Measurements from ENCODE around the gene EIPR1. TPM values are rescaled to one million over a fixed set of nuclear protein-coding genes. Genes with fewer than 3 reads are reported as not detected.

Gene EIPR1
- total RNA-seq, 1 experiment from 2014 or later, result 27.8 TPM

DNA sequence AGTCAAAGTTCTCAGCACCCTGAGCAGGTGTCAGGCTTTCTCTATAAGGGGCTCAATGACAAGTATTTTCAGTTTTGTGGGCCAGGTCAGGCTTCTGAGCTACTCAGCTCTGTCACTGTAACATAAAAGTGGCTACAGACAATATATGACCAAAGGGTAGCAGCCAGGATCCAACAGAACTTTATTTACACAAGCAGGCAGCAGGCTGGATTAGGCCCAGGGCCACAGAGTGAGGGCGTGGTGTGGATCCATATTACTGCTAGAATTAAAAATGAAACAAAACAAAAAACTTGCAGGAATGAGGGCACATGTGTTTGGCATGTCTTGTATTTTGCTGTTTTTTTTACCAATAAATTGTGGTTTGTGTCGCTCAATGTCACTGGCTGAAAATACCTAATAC is 143.7 kb downstream of the EIPR1 start:
- no peak overlapping the region for H2AK5ac ChIP-seq (ENCODE audit: insufficient read length, low read length)
- H3K9me3 Mint-ChIP-seq, result peaks cover 23 to 26% of the 10 kb centered on the region in 2 experiments
- H3K79me1 ChIP-seq (ENCODE audit: insufficient read depth, low read depth, low read length, poor library complexity, severe bottlenecking), result no peaks in the 10 kb centered on the region
- H3K36me3 Mint-ChIP-seq (ENCODE audit: insufficient read depth in 1 of 3, low read depth in 3 of 3), result peaks cover 8 to 24% (median 11%) of the 10 kb centered on the region in 3 experiments; a peak in 6 of 7 replicates
- no peak for TF ChIP-seq CTCF (conservative IDR thresholded peaks at IDR 0.05)
- H3K9me3 ChIP-seq (ENCODE audit: control insufficient read depth, low read depth, low read length), result peaks cover 15% of the 10 kb centered on the region
- no peak overlapping the region for H2BK5ac ChIP-seq (ENCODE audit: insufficient read length, low read length)
- H4K5ac ChIP-seq (ENCODE audit: insufficient read length, low read depth, low read length), result no peak overlapping the region
- H3K18ac ChIP-seq (ENCODE audit: insufficient read length, low read depth, low read length), result no peak overlapping the region
- H4K8ac ChIP-seq (replicated peaks; ENCODE audit: insufficient read length, low read depth, low read length), result no peak overlapping the region
- no peak overlapping the region; a peak in 1 of 7 replicates for H3K27ac Mint-ChIP-seq
- no peak for DNase-seq
- H3K23me2 ChIP-seq (ENCODE audit: insufficient read length, low read depth, low read length, poor library complexity, severe bottlenecking), result no peaks in the 10 kb centered on the region
- peaks cover 0 to 6% of the 10 kb centered on the region in 2 experiments; a peak in 1 of 4 replicates for H3K4me1 Mint-ChIP-seq
- H4K91ac ChIP-seq (ENCODE audit: insufficient read length, low read depth, low read length), result no peak overlapping the region
- no peaks in the 10 kb centered on the region for H3K79me2 ChIP-seq (ENCODE audit: insufficient read depth, low read length)
- no peak overlapping the region for H3K4ac ChIP-seq (ENCODE audit: low read depth, low read length)
- WGBS (ENCODE audit: extremely low coverage, insufficient read length, low lambda C conversion rate), result no CpG with 5 or more reads among the region's 2 CpGs
- no peaks in the 10 kb centered on the region for H3K27me3 ChIP-seq (ENCODE audit: insufficient read depth, low read length)
- no peak overlapping the region for H3K27ac ChIP-seq (ENCODE audit: insufficient read length, low read depth, low read length)
- no peaks in the 10 kb centered on the region for H4K20me1 ChIP-seq (ENCODE audit: control insufficient read depth, insufficient read depth, insufficient read length)
- H3K27me3 Mint-ChIP-seq (ENCODE audit: low read depth), result no peaks in the 10 kb centered on the region
- no peak overlapping the region for H2BK12ac ChIP-seq (ENCODE audit: insufficient read length, low read depth, low read length)
- H2BK15ac ChIP-seq (ENCODE audit: low read depth, low read length), result no peak overlapping the region
- no peak overlapping the region for H3K4me2 ChIP-seq (ENCODE audit: insufficient read depth, insufficient read length, low read length)
- H3K9ac ChIP-seq (ENCODE audit: extremely low read depth, insufficient read length, low read length), result no peak overlapping the region
- H2AFZ ChIP-seq (ENCODE audit: low read length), result no peak overlapping the region
- H3K23ac ChIP-seq (ENCODE audit: insufficient read length, low read depth, low read length), result no peak overlapping the region
- no peak overlapping the region for H3T11ph ChIP-seq (ENCODE audit: low read length)
- H3K4me1 ChIP-seq (ENCODE audit: insufficient read depth, low read length), result no peaks in the 10 kb centered on the region
- H3K56ac ChIP-seq (ENCODE audit: insufficient read length, low read depth, low read length), result no peak overlapping the region
- no peak overlapping the region for H3K4me3 Mint-ChIP-seq
- no peak overlapping the region for H3K14ac ChIP-seq (ENCODE audit: insufficient read depth, low read length)
- no peak overlapping the region for H2BK20ac ChIP-seq (ENCODE audit: low read depth, low read length, poor library complexity, severe bottlenecking)
- H2BK120ac ChIP-seq (ENCODE audit: low read depth, low read length, poor library complexity, severe bottlenecking), result no peak overlapping the region
